GM21528 (cell line): Measurements from ENCODE around the gene CCDC8.
"Not testable (repeated sequence)": the region's sequence is repeated elsewhere in the genome, so short reads cannot be mapped to it uniquely, and the experiment has no call there.

ENCODE experiments used
- ATAC-seq: cut with Tn5 transposase; IDR thresholded peaks from one replicate; pipeline ENCODE4 v1.9.1; 2021; ENCODE audit warnings: mild to moderate bottlenecking, moderate library complexity; ENCODE audit not compliant: unreplicated experiment, low FRiP score

The CCDC8 gene

GRCh38 chr19:46406976-46407375 is 6.4 kb downstream of the CCDC8 start:
- no peak for ATAC-seq

DNA sequence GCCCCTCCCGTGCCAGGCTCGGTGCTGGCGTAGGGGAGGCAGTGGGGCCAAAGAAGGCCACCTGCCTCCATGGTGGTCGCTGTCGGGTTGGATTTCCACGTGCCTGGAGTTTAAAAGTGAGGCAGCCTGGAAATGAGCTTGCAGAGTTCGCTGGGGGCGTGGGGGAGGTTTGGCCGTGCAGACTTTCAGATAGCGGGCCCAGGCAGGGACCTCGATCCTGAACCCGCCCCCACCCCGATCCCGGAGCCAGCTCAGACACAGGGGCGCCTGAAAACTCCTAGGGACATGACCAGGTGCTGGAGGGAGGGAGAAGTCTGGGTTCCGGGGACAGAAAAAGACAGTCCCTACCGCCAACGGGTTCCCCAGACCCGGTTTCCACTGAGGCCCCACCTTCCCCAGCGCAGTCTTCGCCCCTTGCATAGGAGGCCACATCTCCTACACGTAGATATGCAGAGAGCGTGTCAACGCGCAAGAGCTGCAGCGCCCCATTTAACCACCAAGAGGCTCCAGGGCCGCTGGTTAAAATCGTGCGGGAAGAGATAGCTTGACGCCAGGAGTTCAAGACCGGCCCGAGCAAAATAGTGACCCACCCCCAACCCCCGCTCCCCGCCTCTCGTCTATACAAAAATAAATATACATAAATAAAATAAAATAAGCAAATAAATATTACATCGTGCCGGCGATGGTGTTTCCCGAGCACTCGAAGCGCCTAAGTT is 8.5 kb downstream of the CCDC8 start:
- no peak for ATAC-seq

GRCh38 chr19:46404055-46404752 is 9.2 kb downstream of the CCDC8 start:
- no peak for ATAC-seq

- no peak for ATAC-seq
Measured at GRCh38 chr19:46402725-46403124, 10.6 kb downstream of the CCDC8 start.

DNA sequence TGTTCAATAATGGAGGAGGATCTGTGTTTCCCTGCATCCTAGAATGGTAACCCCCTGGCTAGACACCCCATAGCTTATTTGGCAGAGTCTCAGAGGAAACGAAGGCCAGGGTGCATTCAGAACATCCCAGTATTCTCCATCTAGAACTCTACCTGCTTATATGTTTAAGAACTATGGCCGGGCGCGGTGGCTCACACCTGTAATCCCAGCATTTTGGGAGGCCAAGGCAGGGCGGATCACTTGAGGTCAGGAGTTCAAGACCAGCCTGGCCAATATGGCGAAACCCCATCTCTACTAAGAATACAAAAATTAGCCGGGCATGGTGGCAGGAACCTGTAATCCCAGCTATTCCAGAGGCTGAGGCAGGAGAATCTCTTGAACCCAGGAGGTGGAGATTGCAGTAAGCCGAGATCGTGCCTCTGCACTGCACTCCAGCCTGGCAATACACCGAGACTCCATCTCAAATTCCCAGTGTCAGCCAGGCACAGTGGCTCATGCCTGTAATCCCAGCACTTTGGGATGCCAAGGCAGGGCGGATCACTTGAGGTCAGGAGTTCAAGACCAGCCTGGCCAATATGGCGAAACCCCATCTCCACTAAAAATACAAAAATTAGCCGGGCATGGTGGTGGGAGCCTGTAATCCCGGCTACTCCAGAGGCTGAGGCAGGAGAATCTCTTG is 15.4 kb downstream of the CCDC8 start:
- not testable (repeated sequence) for ATAC-seq

DNA sequence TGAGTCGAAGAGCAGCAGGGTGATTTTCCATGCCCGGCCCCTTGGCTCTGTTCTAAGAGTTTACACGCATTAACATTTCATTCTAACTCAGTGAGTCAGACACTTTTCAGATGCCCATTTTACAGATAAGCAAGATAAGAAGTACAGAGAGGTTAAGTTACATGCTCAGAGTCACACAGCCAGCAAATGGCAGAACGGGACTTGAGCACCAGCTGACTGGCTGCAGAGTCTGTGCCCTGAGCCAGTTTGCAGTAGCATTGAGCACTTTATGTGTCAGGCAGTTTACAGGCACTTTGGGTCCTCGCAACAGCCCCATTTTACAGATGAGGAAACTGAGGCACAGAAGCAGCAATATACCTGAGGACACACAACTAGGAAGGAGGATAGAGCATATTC is 19.0 kb downstream of the CCDC8 start:
- no peak for ATAC-seq

DNA sequence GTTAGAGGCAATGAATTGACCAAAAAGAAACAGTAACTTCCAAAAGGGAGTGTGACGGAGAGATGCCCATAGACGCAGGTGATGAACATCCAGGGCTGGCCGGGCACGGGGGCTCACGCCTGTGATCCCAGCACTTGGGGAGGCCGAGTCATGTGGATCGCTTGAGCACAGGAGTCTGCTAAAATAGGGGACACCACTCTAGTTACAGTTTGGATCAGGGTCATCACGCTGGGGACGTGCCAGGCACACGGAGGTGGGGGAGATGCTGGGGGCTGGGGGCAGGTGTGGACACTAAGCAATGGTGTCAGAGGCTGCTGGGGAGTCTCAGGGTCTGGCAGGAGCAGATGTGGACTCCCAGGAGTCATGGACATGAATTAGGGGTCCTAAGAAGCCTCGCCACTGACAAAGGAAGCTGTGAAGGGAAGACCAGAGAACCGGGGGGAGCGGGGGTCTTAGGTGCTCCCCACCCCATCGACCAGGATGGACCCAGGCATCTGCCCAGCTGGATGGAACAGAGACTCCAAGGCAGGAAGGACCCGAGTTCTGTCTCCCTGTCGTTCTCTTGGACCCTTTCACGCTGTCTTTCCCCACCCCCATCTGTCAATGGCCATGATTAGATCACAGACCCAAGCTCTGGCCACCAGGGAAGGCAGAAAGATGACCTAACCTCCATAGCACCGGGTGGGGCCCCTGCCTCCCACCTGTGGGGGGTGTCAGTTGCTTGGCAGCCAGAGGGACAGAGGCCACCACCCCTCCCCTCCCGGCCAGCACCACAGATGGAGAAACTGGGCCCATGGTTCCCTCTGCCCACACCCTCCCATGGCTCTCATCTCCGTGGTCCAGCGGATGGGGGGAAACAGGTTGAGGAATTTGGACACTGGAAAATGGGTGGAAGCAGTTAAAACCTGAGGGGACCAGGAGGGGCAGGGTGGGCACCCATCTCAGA is 19.6 kb downstream of the CCDC8 start:
- no peak for ATAC-seq

- no peak for ATAC-seq
Measured at GRCh38 chr19:46392837-46393236, 20.5 kb downstream of the CCDC8 start.

DNA sequence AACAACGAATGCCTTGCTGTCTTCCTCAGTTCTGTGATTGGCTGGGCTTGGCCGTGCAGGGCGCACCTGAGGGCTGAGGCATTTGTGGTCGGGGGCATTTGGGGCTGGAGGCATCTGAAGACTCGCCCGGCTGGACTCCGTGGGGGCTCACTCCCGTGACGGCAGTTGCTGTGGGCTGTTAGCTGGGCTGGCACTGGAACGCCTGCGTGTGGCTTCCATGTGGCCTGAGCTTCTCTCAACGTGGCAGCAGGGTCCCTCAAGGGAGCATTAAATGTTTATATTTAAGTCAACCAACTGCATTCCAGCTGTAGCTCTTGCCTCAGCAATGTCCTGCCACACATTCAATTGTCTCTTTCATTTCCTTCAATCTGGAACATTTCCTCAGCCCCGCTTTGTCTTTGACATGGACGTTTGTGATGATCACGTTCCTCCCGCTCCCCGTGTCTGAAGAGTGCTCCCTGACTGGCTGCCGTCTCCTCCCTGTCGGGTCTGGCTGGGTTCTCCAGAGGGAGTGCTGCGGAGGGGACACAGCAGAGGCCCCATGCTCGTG is 21.0 kb downstream of the CCDC8 start:
- ATAC-seq = no peak

GRCh38 chr19:46391296-46392251 is 21.8 kb downstream of the CCDC8 start:
- no peak for ATAC-seq

DNA sequence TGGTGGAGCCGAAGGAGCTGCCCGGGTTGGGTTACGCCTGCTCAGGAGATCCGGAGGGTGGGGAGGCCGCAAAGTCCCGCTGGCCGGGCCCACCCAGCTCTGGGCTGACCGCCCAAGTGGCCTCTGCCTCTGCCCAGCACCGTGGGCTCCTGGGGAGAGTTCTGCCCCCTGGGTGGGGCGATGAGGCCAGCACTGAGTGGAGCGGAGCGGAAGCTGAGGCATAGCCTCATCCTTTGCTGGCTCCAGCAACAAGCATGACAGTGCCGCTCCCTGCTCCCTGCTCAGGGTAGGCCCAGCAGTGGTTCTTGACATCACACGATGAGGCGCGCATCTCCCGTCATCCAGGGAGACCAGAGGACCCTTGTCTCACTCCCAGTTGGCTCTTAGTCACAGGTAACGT is 22.5 kb downstream of the CCDC8 start:
- ATAC-seq = no peak

GRCh38 chr19:46390121-46390858 is 23.1 kb downstream of the CCDC8 start:
- ATAC-seq = no peak

- no peak for ATAC-seq
Measured at GRCh38 chr19:46388311-46389095, 24.9 kb downstream of the CCDC8 start.

DNA sequence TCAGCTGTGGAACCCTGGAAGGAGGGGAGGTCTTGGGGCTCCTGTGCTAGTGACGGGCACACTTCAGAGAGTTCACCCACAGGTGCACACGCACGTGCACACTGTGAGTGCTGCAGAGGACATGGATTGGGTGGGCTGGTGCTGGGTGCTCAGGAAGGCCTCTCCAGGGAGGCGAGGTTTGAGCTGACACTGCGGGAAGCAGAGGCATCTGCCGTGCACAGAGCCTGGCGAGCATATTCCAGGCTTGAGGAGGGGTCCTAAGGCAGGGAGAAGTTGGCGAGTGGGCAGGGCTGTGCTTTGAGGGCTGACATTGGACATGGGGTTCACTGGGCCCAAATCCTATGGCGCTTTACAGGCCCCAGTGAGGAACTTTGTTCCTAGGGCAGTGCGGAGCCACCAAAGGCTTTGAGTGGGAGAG is 25.6 kb downstream of the CCDC8 start:
- ATAC-seq = no peak

DNA sequence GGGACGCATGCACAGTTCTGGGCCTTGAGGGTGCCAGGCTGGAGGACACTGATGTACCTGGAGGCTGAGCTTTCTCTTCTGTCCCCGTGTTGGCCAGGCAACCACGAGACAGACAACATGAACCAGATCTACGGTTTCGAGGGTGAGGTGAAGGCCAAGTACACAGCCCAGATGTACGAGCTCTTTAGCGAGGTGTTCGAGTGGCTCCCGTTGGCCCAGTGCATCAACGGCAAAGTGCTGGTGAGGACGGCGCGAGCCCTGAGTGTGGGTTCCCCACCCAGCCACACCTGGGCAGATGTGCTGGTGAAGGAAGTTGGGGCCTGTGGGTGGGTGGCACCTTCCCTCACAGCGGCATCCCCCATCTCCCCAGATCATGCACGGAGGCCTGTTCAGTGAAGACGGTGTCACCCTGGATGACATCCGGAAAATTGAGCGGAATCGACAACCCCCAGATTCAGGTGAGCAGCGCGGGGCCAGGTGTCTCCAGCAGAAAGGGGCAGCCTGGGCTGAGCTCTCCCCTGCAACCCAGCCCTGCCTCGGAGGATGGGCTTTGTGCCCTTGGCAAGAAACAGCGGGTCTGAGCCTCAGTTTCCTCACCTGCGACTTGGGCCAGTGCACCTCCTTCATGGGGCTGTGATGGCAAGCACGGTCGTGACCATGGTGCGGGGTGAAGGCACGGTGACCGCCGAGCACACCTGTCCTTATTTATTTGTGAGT is 26.2 kb downstream of the CCDC8 start:
- no peak for ATAC-seq

DNA sequence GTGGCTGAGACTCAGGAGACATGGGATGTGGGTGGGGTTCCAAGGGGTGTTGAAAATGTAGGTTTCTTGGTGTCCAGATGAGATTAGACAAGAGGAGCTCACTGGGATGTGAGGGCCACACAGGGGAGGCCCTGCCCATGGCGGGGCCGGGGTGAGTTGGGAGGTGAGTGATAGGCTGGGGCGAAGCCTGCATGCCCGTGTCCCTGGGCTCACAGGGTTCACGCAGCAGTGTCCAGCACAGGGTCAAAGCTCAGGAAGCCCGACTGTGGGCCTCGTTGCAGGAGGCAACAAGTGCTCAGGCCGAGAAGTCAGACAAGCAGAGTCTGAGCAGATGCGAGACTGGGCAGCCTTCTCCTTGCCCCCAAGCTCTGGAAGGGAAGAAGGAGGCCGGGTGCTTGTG is 27.2 kb downstream of the CCDC8 start:
- ATAC-seq = no peak

GRCh38 chr19:46385636-46386035 is 27.7 kb downstream of the CCDC8 start:
- ATAC-seq = no peak
